Measurements from ENCODE around the gene SYMPK.

Gene SYMPK

DNA sequence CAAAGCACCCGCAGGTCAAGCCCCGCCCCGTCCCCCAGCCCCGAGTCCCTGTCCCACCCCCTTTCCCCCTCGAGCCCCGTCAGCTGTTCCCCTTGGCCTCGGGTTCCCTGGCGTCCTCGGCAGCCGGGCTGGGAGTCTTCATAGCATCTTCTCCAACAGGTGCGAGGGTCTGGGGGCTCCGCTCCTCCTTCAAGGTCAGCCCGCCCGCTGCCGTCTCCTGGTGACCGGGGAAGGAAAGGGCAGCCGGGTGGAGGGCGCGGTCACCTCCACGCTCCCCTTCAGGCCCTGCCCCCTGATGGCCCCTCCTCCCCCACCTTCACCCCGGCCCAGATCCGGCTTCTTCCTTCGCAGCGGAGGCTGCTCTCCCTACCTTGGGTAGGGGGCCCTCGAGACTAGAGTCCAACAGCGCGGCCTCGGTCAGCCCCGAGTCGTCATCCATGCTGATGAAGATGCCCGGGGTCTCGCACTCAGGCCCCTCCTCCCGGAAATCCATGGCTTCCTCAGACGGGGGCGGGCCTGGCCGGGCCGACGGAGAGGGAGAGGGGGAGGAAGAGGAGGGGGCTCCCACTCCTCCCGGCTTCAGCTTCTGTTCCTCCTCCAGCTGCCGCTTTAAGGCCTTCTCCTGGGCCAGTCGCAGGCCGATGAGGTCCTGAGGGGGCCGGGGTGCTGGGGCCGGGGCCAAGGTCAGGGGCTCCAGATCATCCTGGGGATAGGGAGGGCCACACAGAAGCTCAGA lies 47.3 kb downstream of the SYMPK start:
- no peak for DNase-seq (ENCODE audit: low spot score)
- TF ChIP-seq, protein P1, sequence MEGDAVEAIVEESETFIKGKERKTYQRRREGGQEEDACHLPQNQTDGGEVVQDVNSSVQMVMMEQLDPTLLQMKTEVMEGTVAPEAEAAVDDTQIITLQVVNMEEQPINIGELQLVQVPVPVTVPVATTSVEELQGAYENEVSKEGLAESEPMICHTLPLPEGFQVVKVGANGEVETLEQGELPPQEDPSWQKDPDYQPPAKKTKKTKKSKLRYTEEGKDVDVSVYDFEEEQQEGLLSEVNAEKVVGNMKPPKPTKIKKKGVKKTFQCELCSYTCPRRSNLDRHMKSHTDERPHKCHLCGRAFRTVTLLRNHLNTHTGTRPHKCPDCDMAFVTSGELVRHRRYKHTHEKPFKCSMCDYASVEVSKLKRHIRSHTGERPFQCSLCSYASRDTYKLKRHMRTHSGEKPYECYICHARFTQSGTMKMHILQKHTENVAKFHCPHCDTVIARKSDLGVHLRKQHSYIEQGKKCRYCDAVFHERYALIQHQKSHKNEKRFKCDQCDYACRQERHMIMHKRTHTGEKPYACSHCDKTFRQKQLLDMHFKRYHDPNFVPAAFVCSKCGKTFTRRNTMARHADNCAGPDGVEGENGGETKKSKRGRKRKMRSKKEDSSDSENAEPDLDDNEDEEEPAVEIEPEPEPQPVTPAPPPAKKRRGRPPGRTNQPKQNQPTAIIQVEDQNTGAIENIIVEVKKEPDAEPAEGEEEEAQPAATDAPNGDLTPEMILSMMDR (IDR thresholded peaks at IDR 0.05; ENCODE audit: borderline replicate concordance, control extremely low read depth, extremely low read depth, insufficient read depth, missing control alignments) = no peak
- in situ Hi-C loops (cut with MboI; ENCODE audit: low sequenced_read_pairs, unreplicated experiment) = no loop called here

DNA sequence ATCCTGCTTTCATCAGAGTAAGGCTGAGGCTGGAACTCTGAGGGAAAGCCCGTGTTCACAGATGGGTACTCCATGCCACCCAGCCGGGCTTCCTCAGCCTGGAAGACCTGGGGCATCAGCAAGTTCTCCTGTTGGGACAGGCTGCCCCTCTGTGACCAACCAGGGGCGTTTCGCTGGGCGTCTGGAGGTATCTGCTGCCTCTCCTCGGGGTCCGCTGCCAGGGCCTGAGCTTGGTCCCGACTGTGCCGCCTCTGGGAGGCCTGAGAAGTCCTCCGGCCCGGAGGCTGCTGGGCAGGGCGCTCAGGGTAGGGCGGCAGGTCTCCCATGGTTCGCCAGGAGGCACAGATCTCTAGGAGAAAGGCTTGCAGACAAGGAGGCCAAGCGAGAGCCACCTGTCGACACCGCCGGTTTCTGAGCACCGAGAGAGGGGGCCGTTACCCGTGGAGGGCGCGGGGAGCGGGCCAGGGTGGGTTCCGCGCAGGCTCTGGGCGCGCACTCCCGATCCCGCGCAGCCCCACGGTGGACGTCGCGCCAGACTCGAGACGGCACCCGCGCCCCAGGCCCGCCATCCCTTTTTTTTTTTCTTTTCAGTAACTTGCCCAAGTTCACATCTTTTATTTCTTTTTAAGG lies 48.0 kb downstream of the SYMPK start, which contains the start of gene RSPH6A:
Gene RSPH6A, minus strand, starts transcription at position 458 of the 630 bp plus-strand sequence. Its CDS starts 132 bp downstream, at position 326.
- in situ Hi-C loops (cut with MboI; ENCODE audit: low sequenced_read_pairs, unreplicated experiment) = no loop called here
- no peak for DNase-seq (ENCODE audit: low spot score)
- TF ChIP-seq, protein P1 (IDR thresholded peaks at IDR 0.05; ENCODE audit: borderline replicate concordance, control extremely low read depth, extremely low read depth, insufficient read depth, missing control alignments) = no peak

DNA sequence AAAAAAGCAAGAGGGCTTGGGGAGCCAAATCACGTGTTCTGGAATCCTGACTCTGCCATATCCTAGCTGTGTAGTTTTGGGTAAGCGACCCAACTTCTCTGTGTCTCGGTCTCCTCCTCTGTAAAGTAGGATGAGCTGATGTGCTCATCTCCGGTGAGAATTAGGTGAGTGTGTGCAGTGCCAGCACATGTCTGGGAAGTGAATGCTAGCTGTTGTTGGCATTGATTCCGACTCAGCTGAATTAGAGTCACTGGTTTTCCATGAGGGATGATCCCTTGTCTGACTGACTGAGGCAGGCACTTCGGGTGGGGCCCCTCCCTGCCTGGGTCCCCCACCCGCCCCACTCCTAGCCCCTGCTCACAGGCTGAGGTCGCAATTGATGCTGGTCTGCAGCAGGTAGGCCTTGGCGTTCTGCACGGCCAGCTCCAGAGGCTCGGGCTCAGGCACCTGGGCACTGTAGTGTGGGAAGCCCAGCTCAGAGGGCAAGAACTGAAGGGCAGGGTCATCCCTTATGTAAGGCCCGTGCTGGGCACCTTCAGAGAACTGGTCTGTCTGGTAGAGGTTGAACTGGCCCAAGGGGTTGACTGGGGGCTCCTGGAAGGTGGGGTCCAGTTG lies 48.7 kb downstream of the SYMPK start:
- TF ChIP-seq, protein P1 (IDR thresholded peaks at IDR 0.05; ENCODE audit: borderline replicate concordance, control extremely low read depth, extremely low read depth, insufficient read depth, missing control alignments) = no peak
- in situ Hi-C loops (cut with MboI; ENCODE audit: low sequenced_read_pairs, unreplicated experiment) = no loop called here
- DNase-seq (ENCODE audit: low spot score) = no peak

DNA sequence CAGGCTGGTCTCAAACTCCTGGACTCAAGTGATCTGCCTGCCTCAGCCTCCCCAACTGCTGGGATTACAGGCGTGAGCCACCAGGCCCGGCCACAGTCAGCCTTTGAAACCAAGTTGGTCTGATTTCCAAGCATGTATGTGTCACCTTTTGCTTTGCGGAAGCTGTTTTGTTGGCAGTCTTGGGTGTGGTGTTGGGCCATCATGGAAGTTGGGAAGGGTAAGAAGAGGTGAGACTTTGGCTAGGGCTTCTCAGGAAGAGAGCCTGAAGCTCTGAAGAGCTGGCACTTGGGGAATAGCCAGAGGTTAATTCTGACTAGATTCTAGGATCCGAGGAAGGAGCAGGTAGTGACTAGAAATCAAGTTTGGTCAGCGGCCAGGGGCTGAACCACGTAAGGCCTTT lies 50.6 kb downstream of the SYMPK start:
- in situ Hi-C loops (cut with MboI; ENCODE audit: low sequenced_read_pairs, unreplicated experiment) = no loop called here
- TF ChIP-seq, protein P1 (IDR thresholded peaks at IDR 0.05; ENCODE audit: borderline replicate concordance, control extremely low read depth, extremely low read depth, insufficient read depth, missing control alignments) = no peak
- no peak for DNase-seq (ENCODE audit: low spot score)

DNA sequence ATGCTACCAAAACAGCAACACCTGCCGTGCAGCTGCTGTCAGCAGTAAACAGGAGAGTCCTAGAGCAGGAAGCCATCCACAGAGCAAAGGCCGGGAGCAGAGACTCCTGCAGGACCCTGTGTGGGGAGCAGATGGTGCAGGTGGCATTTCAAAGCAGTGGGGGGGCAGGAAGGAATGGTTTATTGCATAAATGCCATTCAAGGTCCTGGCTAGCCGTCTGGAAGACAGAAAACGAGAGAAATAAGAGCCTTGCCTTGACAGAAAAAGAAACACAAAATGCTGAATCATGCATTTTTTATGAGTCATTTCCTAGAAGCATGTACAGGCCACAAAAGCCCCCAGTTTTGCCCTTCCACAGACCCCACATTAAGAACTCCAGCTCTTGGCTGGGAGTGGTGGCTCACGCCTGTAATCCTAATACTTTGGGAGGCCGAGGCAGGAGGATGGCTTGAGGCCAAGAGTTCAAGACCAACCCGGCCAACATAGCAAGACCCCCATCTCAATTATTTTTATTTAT lies 53.2 kb downstream of the SYMPK start:
- no peak for DNase-seq (ENCODE audit: low spot score)
- in situ Hi-C loops (cut with MboI; ENCODE audit: low sequenced_read_pairs, unreplicated experiment) = no loop called here

DNA sequence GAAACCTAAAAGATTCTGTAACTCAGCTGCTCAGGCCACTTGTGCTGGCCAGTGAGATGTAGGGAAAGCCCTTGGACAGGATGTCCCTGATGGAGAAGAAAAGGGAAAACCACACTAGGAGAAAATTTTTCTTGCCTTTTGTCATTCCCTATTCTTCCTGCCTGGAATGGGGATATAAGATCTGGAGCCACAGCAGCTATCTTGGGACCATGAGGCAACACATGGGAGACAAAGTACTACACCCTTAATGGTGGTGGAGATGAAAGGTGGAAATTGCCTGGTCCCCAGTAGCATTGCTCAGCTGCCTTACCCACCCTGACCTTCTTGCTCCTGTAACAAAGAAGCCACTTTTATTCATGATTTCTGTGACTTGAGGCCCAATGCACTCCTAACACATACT lies 57.2 kb downstream of the SYMPK start:
- in situ Hi-C loops (cut with MboI; ENCODE audit: low sequenced_read_pairs, unreplicated experiment) = no loop called here
- TF ChIP-seq, protein P1 (IDR thresholded peaks at IDR 0.05; ENCODE audit: borderline replicate concordance, control extremely low read depth, extremely low read depth, insufficient read depth, missing control alignments) = no peak
- DNase-seq (ENCODE audit: low spot score) = no peak

More for the DNA sequence above, 53.2 kb downstream of the SYMPK start:
- TF ChIP-seq, protein P1 (IDR thresholded peaks at IDR 0.05; ENCODE audit: borderline replicate concordance, control extremely low read depth, extremely low read depth, insufficient read depth, missing control alignments) = no peak
